Measurements from ENCODE around the gene NBPF3.
"Not testable (repeated sequence)": the region's sequence is repeated elsewhere in the genome, so short reads cannot be mapped to it uniquely, and the experiment has no call there.

The NBPF3 gene

DNA sequence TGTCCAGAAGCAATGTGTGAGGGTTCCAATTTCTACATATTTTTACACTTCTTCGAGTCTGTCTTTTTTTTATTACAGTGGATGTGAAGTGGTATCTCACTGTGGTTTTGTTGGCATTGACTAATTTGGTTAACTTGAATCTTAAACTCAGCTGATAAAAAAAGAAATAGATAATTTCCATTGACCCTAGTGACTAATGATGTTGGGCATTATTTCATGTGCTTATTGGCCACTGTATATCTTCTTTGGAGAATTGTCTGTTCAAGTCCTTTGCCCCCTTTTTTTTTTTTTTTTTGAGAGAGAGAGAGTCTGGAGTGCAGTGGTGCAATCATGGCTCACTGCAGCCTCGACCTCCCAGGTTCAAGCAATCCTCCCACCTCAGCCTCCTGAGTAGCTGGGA is 33.3 kb upstream of the NBPF3 start:
- TF ChIP-seq YY1 (IDR thresholded peaks at IDR 0.05; ENCODE audit: insufficient read depth, insufficient read length) (no peak), SUZ12 (IDR thresholded peaks at IDR 0.05; ENCODE audit: extremely low read depth, insufficient read depth, insufficient read length) (no peak), ZNF274 (IDR thresholded peaks at IDR 0.05; ENCODE audit: low read depth, low read length) (no peak)
- no peak for DNase-seq (ENCODE audit: low read depth, low spot score)
- Histone ChIP-seq H3K4me1 (ENCODE audit: insufficient read depth, insufficient read length) (no peaks in the 10 kb centered on the region), H3K36me3 (ENCODE audit: insufficient read depth, insufficient read length, low read length) (no peaks in the 10 kb centered on the region), H3K9ac (ENCODE audit: insufficient read length, low read depth) (no peak overlapping the region), H3K4me3 (ENCODE audit: insufficient read length, low read depth) (no peak overlapping the region), H3K27me3 (ENCODE audit: insufficient read depth, insufficient read length) (no peaks in the 10 kb centered on the region), H3K9me3 (ENCODE audit: insufficient read depth, low read length) (no peaks in the 10 kb centered on the region)

DNA sequence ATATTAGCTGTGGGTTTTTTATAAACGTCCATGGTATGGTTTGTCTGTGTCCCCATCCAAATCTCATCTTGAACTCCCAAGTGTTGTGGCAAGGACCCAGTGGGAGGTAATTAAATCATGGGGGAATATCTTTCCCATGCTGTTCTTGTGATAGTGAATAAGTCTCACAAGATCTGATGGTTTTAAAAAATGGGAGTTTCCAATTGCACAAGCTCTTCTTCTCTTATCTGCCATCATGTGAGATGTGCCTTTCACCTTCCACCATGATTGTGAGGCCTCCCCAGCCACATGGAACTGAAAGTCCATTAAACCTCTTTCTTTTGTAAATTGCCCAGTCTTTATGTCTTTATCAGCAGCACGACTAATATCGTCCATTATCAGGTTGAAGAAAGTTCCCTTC is 30.0 kb upstream of the NBPF3 start:
- not testable (repeated sequence) for H3K4me1 ChIP-seq (ENCODE audit: insufficient read depth, insufficient read length); H3K27me3 ChIP-seq (ENCODE audit: insufficient read depth, insufficient read length); H3K9ac ChIP-seq (ENCODE audit: insufficient read length, low read depth); H3K36me3 ChIP-seq (ENCODE audit: insufficient read depth, insufficient read length, low read length); H3K9me3 ChIP-seq (ENCODE audit: insufficient read depth, low read length); DNase-seq (ENCODE audit: low read depth, low spot score); H3K4me3 ChIP-seq (ENCODE audit: insufficient read length, low read depth)

DNA sequence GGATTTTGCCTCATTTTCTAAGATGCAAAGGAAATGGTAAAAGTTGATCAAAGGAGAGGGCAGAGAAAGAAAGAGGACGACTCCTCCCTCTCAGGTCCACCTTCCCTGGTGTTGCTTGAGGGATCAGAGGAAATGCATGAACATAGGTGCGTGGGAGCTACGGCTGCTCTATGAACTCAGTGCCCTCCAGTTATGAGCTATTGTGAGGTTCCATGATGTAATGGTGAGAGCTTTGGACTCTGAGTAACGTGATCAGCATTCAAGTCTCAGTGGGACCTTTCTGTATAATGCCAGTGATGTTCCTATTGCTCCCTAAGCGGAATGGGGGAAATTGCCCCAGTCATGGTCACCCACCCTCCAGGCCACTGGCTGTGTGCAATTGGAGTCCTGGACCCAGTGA is 25.9 kb upstream of the NBPF3 start:
- no peak overlapping the region for H3K4me3 ChIP-seq (ENCODE audit: insufficient read length, low read depth)
- H3K9me3 ChIP-seq (ENCODE audit: insufficient read depth, low read length): no peaks in the 10 kb centered on the region
- TF ChIP-seq SUZ12 (IDR thresholded peaks at IDR 0.05; ENCODE audit: extremely low read depth, insufficient read depth, insufficient read length): no peak
- no peak for TF ChIP-seq ZNF274 (IDR thresholded peaks at IDR 0.05; ENCODE audit: low read depth, low read length)
- no peak for DNase-seq (ENCODE audit: low read depth, low spot score)
- no peaks in the 10 kb centered on the region for H3K27me3 ChIP-seq (ENCODE audit: insufficient read depth, insufficient read length)
- H3K36me3 ChIP-seq (ENCODE audit: insufficient read depth, insufficient read length, low read length): no peaks in the 10 kb centered on the region
- H3K4me1 ChIP-seq (ENCODE audit: insufficient read depth, insufficient read length): no peaks in the 10 kb centered on the region
- no peak overlapping the region for H3K9ac ChIP-seq (ENCODE audit: insufficient read length, low read depth)

DNA sequence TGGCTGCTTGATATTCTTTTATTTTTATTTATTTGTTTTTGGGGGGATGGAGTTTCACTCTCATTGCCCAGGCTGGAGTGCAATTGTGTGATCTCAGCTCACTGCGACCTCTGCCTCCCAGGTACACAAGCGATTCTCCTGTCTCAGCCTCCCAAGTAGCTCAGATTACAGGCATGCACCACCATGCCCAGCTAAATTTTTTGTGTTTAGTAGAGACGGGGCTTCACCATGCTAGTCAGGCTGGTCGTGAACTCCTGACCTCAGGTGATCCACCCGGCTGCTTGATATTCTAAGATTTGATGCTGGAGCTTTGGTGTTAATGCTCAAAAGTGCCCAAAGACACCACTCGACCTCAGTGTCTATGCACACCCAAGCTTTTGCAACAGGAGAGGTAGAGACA is 19.6 kb upstream of the NBPF3 start:
- not testable (repeated sequence) for H3K36me3 ChIP-seq (ENCODE audit: insufficient read depth, insufficient read length, low read length); H3K9ac ChIP-seq (ENCODE audit: insufficient read length, low read depth); DNase-seq (ENCODE audit: low read depth, low spot score); H3K9me3 ChIP-seq (ENCODE audit: insufficient read depth, low read length); H3K4me1 ChIP-seq (ENCODE audit: insufficient read depth, insufficient read length); H3K4me3 ChIP-seq (ENCODE audit: insufficient read length, low read depth); H3K27me3 ChIP-seq (ENCODE audit: insufficient read depth, insufficient read length)

DNA sequence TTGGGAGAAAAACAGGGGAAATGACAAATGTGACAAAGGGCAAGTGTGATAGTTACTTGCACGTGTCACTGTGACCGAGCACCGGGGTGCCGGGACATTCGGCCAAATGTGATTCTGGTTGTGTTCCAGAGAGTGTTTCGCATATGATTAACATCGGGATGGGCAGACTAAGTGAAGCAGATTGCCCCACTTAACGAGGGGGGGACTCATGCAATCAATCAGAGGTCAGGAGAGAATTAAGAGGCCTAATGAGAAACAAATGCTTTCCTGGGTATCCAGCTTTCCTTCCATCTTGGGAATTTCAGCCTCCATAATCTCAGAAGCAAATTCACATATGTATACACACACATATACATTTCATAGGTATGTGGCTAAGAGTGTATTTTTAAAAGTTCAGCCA is 18.6 kb upstream of the NBPF3 start:
- H3K4me3 ChIP-seq (ENCODE audit: insufficient read length, low read depth); H3K27me3 ChIP-seq (ENCODE audit: insufficient read depth, insufficient read length); H3K36me3 ChIP-seq (ENCODE audit: insufficient read depth, insufficient read length, low read length); H3K9me3 ChIP-seq (ENCODE audit: insufficient read depth, low read length); H3K9ac ChIP-seq (ENCODE audit: insufficient read length, low read depth); H3K4me1 ChIP-seq (ENCODE audit: insufficient read depth, insufficient read length); DNase-seq (ENCODE audit: low read depth, low spot score): not testable (repeated sequence)

DNA sequence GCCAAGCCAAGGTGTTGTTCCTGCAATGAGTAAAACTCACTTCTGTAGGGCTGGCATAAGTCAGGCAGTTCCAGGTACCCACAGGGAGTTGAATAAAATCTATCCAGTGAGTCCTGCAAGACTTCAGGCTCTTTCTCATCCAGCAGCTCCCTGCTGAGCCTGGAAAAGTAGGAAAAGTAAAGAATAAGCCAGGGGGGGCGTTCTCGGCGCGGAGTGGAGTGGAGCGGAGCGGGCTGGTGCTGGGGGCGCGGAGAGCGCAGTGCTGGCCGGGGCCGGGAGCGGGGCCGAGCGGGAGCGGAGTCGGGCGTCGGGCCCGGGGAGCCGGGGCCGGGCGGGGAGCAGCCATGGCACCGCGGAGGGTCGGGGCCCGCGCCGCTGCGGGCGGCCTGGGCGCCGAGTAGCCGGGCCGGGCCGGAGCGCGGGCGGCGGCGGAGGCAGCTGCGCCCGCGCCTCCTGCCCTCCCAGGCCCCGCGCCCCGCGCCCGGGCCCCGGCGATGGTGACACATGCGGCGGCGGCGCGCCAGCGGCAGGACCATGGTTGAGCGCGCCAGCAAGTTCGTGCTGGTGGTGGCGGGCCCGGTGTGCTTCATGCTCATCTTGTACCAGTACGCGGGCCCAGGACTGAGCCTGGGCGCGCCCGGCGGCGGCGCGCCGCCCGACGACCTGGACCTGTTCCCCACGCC is 12.0 kb upstream of the NBPF3 start:
- H3K4me1 ChIP-seq (ENCODE audit: insufficient read depth, insufficient read length); H3K9me3 ChIP-seq (ENCODE audit: insufficient read depth, low read length); H3K36me3 ChIP-seq (ENCODE audit: insufficient read depth, insufficient read length, low read length); DNase-seq (ENCODE audit: low read depth, low spot score); H3K9ac ChIP-seq (ENCODE audit: insufficient read length, low read depth): not testable (repeated sequence)
- peaks cover 24% of the 10 kb centered on the region for H3K27me3 ChIP-seq (ENCODE audit: insufficient read depth, insufficient read length)
- H3K4me3 ChIP-seq (ENCODE audit: insufficient read length, low read depth): peak overlapping the region; percentile 15

DNA sequence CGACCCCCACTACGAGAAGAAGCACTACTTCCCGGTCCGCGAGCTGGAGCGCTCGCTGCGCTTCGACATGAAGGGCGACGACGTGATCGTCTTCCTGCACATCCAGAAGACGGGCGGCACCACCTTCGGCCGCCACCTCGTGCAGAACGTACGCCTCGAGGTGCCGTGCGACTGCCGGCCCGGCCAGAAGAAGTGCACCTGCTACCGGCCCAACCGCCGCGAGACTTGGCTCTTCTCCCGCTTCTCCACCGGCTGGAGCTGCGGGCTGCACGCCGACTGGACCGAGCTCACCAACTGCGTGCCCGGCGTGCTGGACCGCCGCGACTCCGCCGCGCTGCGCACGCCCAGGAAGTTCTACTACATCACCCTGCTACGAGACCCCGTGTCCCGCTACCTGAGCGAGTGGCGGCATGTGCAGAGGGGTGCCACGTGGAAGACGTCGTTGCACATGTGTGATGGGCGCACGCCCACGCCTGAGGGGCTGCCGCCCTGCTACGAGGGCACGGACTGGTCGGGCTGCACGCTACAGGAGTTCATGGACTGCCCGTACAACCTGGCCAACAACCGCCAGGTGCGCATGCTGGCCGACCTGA is 11.4 kb upstream of the NBPF3 start:
- H3K4me1 ChIP-seq (ENCODE audit: insufficient read depth, insufficient read length); H3K9me3 ChIP-seq (ENCODE audit: insufficient read depth, low read length); H3K9ac ChIP-seq (ENCODE audit: insufficient read length, low read depth); DNase-seq (ENCODE audit: low read depth, low spot score); H3K36me3 ChIP-seq (ENCODE audit: insufficient read depth, insufficient read length, low read length): not testable (repeated sequence)
- Histone ChIP-seq H3K27me3 (ENCODE audit: insufficient read depth, insufficient read length) (peaks cover 24% of the 10 kb centered on the region), H3K4me3 (ENCODE audit: insufficient read length, low read depth) (peak overlapping the region; percentile 15)

DNA sequence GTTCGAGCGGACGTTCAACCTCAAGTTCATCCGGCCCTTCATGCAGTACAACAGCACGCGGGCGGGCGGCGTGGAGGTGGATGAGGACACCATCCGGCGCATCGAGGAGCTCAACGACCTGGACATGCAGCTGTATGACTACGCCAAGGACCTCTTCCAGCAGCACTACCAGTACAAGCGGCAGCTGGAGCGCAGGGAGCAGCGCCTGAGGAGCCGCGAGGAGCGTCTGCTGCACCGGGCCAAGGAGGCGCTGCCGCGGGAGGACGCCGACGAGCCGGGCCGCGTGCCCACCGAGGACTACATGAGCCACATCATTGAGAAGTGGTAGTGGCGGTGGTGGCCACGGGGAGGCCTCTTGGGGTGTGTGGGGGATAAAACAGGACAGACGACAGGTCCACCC is 10.7 kb upstream of the NBPF3 start:
- H3K9me3 ChIP-seq (ENCODE audit: insufficient read depth, low read length); H3K9ac ChIP-seq (ENCODE audit: insufficient read length, low read depth); H3K4me3 ChIP-seq (ENCODE audit: insufficient read length, low read depth); DNase-seq (ENCODE audit: low read depth, low spot score); H3K4me1 ChIP-seq (ENCODE audit: insufficient read depth, insufficient read length); H3K36me3 ChIP-seq (ENCODE audit: insufficient read depth, insufficient read length, low read length): not testable (repeated sequence)
- H3K27me3 ChIP-seq (ENCODE audit: insufficient read depth, insufficient read length): peaks cover 24% of the 10 kb centered on the region

DNA sequence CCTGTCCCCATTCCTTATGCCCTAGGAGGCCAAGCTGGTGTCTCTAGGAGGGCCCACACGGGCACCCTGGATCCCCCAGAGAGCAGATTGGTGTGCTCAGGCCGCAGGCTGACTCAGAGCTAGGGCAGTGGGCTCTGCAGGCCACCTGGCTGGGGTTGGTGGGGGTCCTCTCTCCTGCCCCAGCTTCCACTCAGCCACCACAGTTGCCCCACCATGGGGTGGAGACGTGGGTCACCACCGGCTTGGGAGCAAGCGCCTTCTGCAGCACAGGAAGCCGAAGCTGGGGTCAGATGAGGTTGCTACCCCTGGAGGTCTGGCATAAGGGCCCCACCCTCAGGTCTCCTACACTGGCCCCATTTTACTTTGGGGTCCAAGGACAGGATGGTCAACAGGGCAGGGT is 9.1 kb upstream of the NBPF3 start:
- not testable (repeated sequence) for H3K4me1 ChIP-seq (ENCODE audit: insufficient read depth, insufficient read length); H3K9me3 ChIP-seq (ENCODE audit: insufficient read depth, low read length); H3K36me3 ChIP-seq (ENCODE audit: insufficient read depth, insufficient read length, low read length); H3K4me3 ChIP-seq (ENCODE audit: insufficient read length, low read depth); H3K9ac ChIP-seq (ENCODE audit: insufficient read length, low read depth); DNase-seq (ENCODE audit: low read depth, low spot score)
- peaks cover 36% of the 10 kb centered on the region for H3K27me3 ChIP-seq (ENCODE audit: insufficient read depth, insufficient read length)
